Measurements from ENCODE around the gene FRS2.
A peak's percentile ranks its signal among the peaks of the same experiment; 100 is the strongest.

Gene FRS2

DNA sequence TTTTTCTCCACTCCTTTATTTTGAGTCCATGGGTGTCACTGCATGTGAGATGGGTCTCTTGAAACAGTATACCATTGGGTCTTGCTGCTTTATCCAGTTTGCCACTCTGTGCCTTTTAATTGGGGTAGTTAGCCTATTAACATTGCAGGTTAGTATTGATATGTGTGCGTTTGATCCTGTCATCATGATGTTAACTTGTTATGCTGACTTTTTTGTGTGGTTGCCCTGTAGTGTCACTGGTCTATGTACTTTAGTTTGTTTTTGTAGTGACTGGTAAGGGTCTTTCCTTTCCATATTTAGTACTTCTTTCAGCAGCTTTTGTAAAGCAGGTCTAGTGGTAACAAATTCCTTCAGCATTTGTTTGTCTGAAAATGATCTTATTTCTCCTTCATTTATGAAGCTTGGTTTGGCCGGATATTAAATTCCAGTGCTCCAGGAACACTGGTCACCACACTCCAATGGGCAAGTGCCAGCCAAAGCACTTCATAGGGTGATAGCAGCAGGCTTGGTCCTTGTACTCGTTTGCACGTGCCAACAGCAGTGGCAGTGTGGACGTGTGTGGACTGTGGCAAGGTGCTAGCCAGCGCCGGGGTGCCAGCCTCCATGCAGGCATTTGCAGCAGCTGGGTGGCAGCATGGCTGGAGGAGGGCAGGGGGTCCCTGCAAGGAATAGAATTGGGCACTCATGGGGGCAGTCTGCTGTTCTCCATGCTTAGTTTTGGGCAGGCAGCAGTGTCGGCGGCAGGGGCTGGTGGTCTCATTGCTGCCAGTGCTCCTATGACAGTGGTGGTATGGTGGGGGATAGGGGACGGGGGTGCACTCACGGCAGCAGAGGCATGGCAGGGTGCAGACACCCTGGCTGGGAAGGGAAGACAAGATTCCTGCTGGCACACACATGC, 53.5 kb downstream of the FRS2 start:
- H3K9me3 Mint-ChIP-seq = peaks cover 22% of the 10 kb centered on the region
- H3K4me1 Mint-ChIP-seq (ENCODE audit: low read depth) = peaks cover 57% of the 10 kb centered on the region
- H3K4me3 Mint-ChIP-seq = no peak overlapping the region
- peak overlapping the region; percentile 23 for H3K27ac Mint-ChIP-seq
- H3K27me3 Mint-ChIP-seq = no peaks in the 10 kb centered on the region
- H3K36me3 Mint-ChIP-seq (ENCODE audit: low read depth) = peaks cover 38% of the 10 kb centered on the region

DNA sequence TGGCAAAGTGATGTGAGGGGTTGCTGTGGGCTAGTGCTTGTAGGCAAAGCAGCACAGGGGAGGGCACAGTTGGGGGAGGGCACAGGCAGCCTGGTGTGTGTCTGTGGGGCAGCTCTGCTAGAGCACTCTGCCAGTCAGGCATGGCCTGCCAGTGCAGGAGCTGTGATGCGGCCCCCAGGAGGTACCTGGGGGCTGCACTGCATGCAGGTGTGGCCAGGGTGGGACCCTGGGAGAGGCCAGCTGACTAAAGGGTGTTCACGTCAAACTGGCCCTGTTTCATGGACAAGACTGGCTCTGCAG, 54.1 kb downstream of the FRS2 start:
- Mint-ChIP-seq H3K4me1 (ENCODE audit: low read depth) (peaks cover 59% of the 10 kb centered on the region), H3K27me3 (no peaks in the 10 kb centered on the region), H3K4me3 (no peak overlapping the region), H3K9me3 (peaks cover 22% of the 10 kb centered on the region), H3K36me3 (ENCODE audit: low read depth) (peaks cover 38% of the 10 kb centered on the region), H3K27ac (no peak overlapping the region)

DNA sequence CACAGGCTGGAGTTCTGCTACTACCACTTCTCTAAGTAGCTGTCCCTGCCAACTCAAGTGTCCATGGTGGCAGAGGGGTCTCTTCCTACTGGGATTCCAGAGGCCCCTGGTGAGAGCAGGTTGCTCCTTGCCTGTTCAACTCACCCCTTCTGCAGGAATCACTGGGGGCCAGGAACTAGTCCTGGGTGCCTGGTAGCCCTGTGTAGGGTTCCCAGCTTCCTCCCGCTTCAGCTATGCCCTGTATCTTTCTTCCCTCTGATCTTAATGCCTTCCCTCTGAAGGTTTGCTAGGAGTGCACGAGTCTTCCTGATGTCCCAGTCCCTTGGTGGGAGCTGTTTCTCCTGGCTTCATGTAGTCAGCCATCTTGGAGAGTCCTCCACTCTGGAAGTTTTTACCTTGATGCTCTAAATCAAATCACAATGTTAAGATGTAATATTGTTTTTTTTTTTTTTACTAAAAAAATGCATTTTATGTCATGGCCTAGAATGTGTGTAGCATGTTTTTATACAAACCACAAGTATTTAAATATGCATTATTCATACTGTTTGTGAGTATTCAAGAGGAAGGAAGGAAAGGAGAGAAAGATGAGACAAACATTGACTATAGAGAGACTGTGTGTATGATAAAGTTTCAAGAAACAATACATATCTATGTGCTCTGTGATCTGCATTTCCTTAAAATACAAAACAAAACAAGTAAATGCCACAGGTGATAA, 54.7 kb downstream of the FRS2 start:
- Mint-ChIP-seq H3K9me3 (peaks cover 18% of the 10 kb centered on the region), H3K4me1 (ENCODE audit: low read depth) (peaks cover 52% of the 10 kb centered on the region), H3K4me3 (no peak overlapping the region), H3K27ac (no peak overlapping the region), H3K27me3 (no peaks in the 10 kb centered on the region), H3K36me3 (ENCODE audit: low read depth) (peaks cover 33% of the 10 kb centered on the region)

DNA sequence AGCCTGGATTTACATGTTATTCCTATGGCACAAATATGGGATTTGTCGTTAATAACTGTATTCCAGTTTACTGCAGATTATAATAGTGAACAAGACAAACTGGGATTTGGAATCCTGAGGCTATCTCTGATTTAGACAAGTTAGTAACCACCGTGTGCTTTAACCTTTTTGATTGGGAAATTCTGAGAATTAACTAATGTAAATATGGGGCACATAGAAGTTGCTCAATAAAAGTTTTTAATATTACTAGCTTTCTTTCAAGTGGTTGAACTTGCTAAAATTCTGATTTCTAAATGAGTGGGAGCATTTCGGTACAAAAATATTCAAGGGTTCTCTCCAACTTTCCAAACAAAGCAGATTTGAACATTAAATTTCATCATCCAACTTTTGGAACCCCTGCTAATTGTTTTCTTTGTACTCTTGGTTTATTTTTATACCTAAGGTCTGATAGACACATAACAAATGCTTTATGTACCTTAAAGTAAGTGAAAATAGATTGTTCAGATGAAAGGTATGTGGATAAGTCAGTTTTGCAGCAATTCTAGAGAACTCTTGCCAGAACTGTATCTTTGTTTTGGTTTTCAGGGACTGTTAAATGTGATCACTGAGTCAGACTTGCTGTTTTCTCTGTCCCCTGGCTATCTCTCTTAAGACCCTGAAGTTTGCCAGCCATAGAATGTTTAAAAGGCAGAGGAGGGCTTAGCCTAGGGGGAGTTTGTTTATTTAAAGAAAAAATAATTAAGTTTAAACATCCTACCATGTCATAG, 57.5 kb downstream of the FRS2 start:
- no peak overlapping the region for H3K27ac Mint-ChIP-seq
- H3K4me1 Mint-ChIP-seq (ENCODE audit: low read depth) = peaks cover 41% of the 10 kb centered on the region
- H3K9me3 Mint-ChIP-seq = peaks cover 2% of the 10 kb centered on the region
- H3K4me3 Mint-ChIP-seq = no peak overlapping the region
- peaks cover 20% of the 10 kb centered on the region for H3K36me3 Mint-ChIP-seq (ENCODE audit: low read depth)
- H3K27me3 Mint-ChIP-seq = no peaks in the 10 kb centered on the region

DNA sequence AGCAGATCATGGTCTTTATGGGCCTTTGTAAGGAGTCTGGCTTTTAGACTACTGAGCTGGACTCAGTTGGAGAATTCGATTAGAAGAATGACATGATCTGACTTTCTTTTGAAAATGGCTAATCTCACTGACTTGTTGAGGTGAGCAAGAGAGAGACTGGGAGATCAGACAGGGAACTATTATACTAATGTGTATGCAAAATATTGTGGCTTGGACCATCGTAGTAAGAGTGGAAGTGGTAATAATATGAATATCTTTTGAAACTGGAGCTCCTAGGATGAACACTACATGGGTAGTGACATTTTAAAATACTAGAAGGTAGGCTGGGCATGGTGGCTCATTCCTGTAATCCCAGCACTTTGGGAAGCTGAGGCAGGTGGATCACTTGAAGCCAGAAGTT, 58.8 kb downstream of the FRS2 start:
- H3K4me3 Mint-ChIP-seq = no peak overlapping the region
- peaks cover 48% of the 10 kb centered on the region for H3K4me1 Mint-ChIP-seq (ENCODE audit: low read depth)
- H3K9me3 Mint-ChIP-seq = no peaks in the 10 kb centered on the region
- H3K27me3 Mint-ChIP-seq = no peaks in the 10 kb centered on the region
- H3K27ac Mint-ChIP-seq = no peak overlapping the region
- H3K36me3 Mint-ChIP-seq (ENCODE audit: low read depth) = peaks cover 18% of the 10 kb centered on the region

DNA sequence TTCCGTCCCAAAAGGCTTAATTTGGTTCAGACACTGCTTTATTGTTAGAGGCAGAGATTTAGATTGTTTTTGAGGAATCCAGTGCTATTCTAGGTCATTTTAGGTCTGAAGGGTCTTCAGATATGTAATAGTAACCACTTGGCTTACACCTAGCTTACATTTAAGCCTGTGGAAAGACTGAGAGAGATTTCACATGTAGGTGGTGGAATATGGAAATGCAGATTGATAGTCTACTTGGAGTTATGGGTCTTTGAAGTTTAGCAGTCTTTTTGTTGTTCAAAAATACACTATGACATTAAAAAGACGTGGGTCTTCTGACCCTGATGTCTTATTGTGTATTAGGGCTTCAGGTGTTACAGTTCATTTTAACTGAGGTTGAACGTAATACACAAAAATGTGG, 63.7 kb downstream of the FRS2 start:
- no peaks in the 10 kb centered on the region for H3K9me3 Mint-ChIP-seq
- peaks cover 29% of the 10 kb centered on the region for H3K36me3 Mint-ChIP-seq (ENCODE audit: low read depth)
- H3K4me3 Mint-ChIP-seq = no peak overlapping the region
- H3K4me1 Mint-ChIP-seq (ENCODE audit: low read depth) = peaks cover 26% of the 10 kb centered on the region
- peak overlapping the region; percentile 8 for H3K27ac Mint-ChIP-seq
- no peaks in the 10 kb centered on the region for H3K27me3 Mint-ChIP-seq

DNA sequence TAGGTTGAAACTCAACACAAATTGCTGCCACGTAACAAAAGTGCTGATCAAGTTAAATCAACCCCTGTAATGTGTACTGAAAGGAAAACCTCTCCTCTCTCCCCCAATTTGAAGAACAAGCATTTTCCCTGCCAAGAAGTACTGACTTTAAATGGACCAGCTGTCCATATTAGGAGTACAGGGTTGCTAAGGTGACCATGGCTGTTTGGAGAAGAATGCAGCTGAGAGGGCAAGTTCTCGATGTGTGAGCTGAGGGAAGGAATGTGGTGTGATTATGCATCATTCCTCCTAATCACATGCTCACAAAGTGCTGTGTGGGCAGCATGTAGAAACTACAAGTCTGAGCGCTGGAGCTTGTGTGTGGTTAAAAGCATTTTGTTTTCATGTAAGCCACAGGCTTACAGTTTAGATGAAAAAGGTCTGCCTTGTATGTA, 64.2 kb downstream of the FRS2 start:
- peaks cover 29% of the 10 kb centered on the region for H3K36me3 Mint-ChIP-seq (ENCODE audit: low read depth)
- H3K27ac Mint-ChIP-seq = no peak overlapping the region
- peaks cover 23% of the 10 kb centered on the region for H3K4me1 Mint-ChIP-seq (ENCODE audit: low read depth)
- peak overlapping the region; percentile 33 for H3K4me3 Mint-ChIP-seq
- H3K27me3 Mint-ChIP-seq = no peaks in the 10 kb centered on the region
- H3K9me3 Mint-ChIP-seq = no peaks in the 10 kb centered on the region

DNA sequence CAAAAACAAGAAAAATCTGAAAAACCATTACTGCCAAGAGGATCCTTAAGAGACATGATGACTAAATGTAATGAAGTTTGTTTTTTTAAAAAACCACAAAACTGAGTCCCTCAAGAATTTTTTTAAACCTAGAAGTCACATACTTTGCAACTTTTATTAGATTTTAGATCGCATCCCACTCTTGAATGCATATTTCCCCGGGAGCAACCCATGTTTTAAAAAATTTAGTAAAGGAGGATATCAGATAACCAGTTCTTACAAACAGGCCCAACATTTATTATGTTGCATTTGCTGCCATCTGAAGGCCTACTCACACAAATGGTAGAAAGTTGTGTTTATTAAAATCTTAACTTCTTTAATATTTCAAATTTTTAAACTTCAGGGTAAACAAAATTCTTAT, 70.8 kb downstream of the FRS2 start:
- no peak overlapping the region for H3K4me3 Mint-ChIP-seq
- H3K4me1 Mint-ChIP-seq (ENCODE audit: low read depth) = peaks cover 3% of the 10 kb centered on the region
- H3K9me3 Mint-ChIP-seq = peaks cover 7% of the 10 kb centered on the region
- H3K27ac Mint-ChIP-seq = no peak overlapping the region
- peaks cover 41% of the 10 kb centered on the region for H3K36me3 Mint-ChIP-seq (ENCODE audit: low read depth)
- H3K27me3 Mint-ChIP-seq = no peaks in the 10 kb centered on the region

DNA sequence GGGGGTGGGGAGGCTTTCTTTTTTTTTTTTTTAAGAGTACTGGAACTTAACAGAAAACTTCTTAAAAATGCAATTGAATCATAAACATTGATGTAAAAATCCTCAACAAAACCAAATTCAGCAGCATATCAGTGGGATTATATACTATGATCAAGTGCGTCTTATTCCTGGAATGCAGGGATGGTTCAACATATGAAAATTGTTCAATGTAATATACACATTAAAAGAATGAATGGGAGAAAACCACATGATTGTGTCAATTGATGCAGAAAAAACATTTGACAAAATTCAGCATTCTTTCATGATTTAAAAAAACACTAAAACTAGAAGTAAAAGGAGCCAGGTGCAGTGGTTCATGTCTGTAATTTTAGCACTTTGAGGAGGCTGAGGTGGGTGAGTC, 73.9 kb downstream of the FRS2 start:
- Mint-ChIP-seq H3K36me3 (ENCODE audit: low read depth) (peaks cover 29% of the 10 kb centered on the region), H3K4me1 (ENCODE audit: low read depth) (peaks cover 8% of the 10 kb centered on the region), H3K27ac (no peak overlapping the region), H3K9me3 (peaks cover 7% of the 10 kb centered on the region), H3K4me3 (no peak overlapping the region), H3K27me3 (no peaks in the 10 kb centered on the region)

DNA sequence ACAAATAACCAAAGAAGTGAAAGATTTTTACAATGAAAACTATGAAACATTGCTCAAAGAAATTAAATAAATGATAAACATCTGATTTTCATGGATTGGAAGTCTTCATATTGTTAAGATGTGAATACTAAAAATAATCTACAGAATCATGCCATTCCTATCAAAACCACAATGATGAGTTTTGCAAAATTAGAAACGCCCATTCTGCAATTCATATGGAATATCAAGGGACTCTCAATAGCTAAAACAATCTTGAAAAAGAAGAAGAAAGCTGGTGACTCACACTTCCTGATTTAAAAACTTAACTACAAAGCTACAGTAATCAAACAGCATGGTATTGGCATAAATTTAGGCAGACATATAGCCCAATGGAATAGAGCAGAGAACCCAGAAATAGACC, 74.9 kb downstream of the FRS2 start:
- H3K27me3 Mint-ChIP-seq = no peaks in the 10 kb centered on the region
- peaks cover 35% of the 10 kb centered on the region for H3K36me3 Mint-ChIP-seq (ENCODE audit: low read depth)
- H3K27ac Mint-ChIP-seq = no peak overlapping the region
- no peak overlapping the region for H3K4me3 Mint-ChIP-seq
- peaks cover 8% of the 10 kb centered on the region for H3K4me1 Mint-ChIP-seq (ENCODE audit: low read depth)
- H3K9me3 Mint-ChIP-seq = peaks cover 7% of the 10 kb centered on the region

DNA sequence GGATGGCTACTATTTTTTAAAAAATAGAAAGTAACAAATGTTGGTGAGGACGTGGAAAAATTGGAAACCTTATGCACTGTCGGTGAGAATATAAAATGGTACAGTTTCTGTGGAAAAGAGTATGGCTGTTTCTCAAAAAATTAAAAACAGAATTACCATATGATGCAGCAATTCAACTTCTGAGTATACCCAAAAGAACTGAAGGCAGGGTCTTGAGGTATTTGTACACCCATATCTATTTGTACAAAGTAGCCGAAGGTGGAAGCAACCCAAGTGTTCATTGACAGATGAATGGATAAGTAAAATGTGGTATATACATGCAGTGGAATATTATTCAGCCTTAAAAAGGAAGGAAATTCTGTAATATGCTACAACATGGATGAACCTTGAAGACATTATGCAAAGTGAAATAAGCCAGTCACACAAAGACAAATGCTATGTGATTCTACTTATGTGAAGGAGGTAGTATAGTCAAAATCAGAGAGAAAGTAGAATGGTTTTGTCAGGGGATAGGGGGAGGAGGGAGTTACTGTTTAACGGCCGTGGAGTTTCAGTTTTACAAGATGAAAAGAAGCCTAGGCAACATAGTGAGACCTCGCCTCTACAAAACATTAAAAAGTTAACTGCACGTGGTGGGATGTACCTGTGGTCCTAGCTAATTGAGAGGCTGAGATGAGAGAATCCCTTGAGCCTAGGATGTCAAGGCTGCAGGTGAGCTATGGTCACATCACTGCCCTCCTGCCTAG, 76.7 kb downstream of the FRS2 start:
- H3K4me3 Mint-ChIP-seq = no peak overlapping the region
- peaks cover 8% of the 10 kb centered on the region for H3K4me1 Mint-ChIP-seq (ENCODE audit: low read depth)
- H3K36me3 Mint-ChIP-seq (ENCODE audit: low read depth) = peaks cover 28% of the 10 kb centered on the region
- H3K27me3 Mint-ChIP-seq = no peaks in the 10 kb centered on the region
- peaks cover 7% of the 10 kb centered on the region for H3K9me3 Mint-ChIP-seq
- no peak overlapping the region for H3K27ac Mint-ChIP-seq

DNA sequence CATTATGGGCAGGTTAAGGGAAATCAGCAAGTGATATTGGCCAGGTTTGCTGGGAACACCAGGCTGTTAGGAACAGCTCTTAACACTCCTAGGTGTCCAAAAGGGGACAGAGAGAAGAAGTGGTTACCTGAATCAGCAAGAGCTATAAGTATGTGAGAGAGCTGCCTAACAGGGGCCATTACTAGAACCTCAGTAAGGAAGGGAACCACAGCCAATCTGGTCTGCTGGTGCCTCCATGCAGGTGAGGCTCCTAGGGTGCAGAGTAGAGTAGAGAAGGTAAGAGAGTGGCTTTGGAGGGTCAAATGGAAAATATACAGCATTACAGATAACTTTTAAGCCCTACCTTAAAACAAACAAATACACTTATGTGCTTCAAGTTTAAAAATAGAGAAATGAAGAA, 78.5 kb downstream of the FRS2 start:
- no peak overlapping the region for H3K27ac Mint-ChIP-seq
- peaks cover under 1% of the 10 kb centered on the region for H3K9me3 Mint-ChIP-seq
- no peak overlapping the region for H3K4me3 Mint-ChIP-seq
- peaks cover 8% of the 10 kb centered on the region for H3K4me1 Mint-ChIP-seq (ENCODE audit: low read depth)
- no peaks in the 10 kb centered on the region for H3K27me3 Mint-ChIP-seq
- peaks cover 18% of the 10 kb centered on the region for H3K36me3 Mint-ChIP-seq (ENCODE audit: low read depth)

DNA sequence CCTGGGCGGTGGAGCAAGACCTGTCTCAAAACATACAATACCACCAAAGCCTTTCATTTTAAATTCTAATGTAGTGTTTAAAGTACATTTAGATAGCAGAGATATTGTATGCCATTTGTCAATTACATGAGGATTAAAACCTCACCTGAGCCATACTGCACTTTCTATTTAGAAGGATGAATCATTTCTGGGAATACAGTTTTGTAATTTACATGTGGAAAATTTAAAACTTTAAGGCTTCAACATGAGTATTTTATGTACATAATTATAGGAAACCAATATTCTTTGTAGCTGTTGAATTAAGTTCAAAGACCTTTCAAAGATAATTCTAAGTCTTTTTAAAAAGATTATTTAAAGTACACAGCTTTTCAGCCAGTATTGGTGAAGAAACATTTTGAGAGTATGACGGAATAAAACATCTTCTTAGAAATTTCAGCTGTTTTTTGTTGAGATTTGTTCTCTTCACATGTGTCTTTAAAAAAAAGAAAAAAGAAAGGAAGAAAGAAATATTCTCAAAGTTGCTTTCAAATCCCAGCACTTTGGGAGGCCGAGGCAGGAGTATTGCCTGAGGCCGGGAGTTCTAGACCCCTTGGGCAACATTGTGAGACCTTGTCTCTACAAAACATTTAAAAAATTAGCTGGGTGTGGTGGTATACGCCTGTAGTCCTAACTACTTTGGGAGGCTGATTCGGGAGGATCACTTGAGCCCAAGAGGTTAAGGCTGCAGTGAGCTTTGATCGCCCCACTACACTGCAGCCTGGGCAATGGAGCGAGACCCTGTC, 80.6 kb downstream of the FRS2 start:
- Mint-ChIP-seq H3K4me3 (no peak overlapping the region), H3K9me3 (no peaks in the 10 kb centered on the region), H3K4me1 (ENCODE audit: low read depth) (peaks cover 5% of the 10 kb centered on the region), H3K27ac (no peak overlapping the region), H3K36me3 (ENCODE audit: low read depth) (peaks cover 10% of the 10 kb centered on the region), H3K27me3 (no peaks in the 10 kb centered on the region)

Data from stimulated activated naive CD8-positive, alpha-beta T cell treated with anti-CD3 and anti-CD28 coated beads, Interleukin-15, Interleukin-2, amounts not matched to agents 100 ng/mL and 50 ng/mL, for 24 hours (primary cell).